ENCODE results near the gene CCDC71.

Gene CCDC71

GRCh38 chr3:49124991-49125670 is 41.0 kb downstream of the CCDC71 start:
- DNase-seq = no peak

GRCh38 chr3:49124203-49124602 is 41.9 kb downstream of the CCDC71 start:
- DNase-seq = no peak

GRCh38 chr3:49123687-49124086 is 42.4 kb downstream of the CCDC71 start:
- no peak for DNase-seq

GRCh38 chr3:49122886-49123545 is 43.1 kb downstream of the CCDC71 start:
- DNase-seq = no peak

- DNase-seq = no peak
Observed at GRCh38 chr3:49122451-49122850, 43.7 kb downstream of the CCDC71 start.

DNA sequence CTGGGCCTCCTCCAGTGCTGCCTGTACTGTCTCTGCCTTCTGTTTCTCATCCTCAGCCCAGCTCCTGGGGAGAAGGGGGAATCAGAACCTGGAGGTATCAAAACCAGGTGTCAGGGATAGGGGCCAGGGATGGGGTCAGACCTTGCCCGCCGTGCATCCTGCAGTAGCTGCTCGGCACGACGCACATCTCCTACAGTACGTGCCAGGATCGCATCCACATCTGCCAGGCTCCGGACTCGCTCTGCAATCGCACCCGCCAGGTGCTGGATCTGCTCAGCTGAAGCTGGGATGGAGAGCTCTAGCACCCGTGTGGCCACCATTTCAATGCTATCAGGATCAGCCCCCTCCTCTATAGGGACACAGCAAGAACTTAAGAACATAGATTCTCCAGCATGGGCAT is 44.1 kb downstream of the CCDC71 start:
- no peak for DNase-seq

- DNase-seq = no peak
Observed at GRCh38 chr3:49121132-49121736, 44.9 kb downstream of the CCDC71 start.

GRCh38 chr3:49120438-49121131 is 45.5 kb downstream of the CCDC71 start, which contains the start of gene USP19:
TSS of gene USP19 (minus strand) at chr3:49120823. CDS start at chr3:49119145, 1,678 bp downstream.
- peak; percentile 9 for DNase-seq

DNA sequence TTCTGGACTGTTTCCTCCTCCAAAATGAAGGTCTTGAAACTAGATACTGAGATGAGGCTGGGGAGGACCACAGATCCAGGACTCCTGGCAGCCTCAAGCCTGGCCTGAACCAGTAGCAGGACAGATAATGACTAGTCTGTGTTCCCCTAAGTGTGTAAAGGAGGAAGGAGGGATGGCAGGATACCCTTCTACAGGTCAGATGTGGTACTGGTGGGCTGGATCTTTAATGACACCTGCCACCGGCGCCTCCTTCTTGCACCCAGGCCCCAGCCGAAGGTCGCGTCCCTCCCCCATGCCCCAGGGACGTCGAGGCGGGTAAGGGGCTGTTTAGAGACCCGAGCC is 46.1 kb downstream of the CCDC71 start:
- no peak for DNase-seq

DNA sequence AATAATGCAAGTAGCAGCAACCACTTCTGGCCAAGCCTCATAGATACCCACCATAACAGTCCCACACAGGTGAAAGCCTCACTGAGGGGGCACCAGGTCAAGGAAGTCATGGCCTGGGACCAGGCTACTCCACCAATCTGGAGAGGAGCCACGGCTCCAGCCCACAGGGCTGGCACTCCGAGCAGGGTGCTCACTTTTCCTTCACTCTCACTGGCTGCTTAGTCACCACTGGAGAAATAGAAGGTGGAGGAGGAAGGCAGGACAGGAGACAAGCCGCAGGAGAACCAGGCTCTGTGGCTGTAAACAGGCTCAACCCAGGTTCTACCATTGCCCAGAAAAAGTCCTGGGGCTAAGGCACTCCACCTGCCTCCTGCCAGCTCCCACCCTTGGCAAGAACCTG is 46.7 kb downstream of the CCDC71 start:
- no peak for DNase-seq

DNA sequence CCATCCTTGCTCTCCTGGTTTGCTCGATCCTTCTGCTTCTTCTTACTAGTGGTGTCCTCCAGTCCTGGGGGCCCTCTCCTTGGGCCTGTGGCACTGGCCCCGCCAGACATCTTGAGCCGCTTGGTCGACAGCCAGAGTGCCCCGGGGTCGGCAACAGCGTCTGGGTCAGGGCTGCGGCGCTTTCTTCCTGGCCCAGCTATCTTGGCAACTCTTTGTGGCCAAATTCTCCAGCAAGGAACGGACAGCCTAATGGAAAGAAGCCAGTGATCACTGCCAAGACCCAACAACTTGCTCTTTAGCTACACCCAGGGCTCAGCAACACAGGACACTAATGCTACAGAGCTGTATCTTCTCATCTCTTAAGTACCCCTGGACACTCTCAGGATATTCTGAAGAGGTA is 47.1 kb downstream of the CCDC71 start:
- no peak for DNase-seq
